Measurements from ENCODE around the gene ADAMTSL5.

The ADAMTSL5 gene

DNA sequence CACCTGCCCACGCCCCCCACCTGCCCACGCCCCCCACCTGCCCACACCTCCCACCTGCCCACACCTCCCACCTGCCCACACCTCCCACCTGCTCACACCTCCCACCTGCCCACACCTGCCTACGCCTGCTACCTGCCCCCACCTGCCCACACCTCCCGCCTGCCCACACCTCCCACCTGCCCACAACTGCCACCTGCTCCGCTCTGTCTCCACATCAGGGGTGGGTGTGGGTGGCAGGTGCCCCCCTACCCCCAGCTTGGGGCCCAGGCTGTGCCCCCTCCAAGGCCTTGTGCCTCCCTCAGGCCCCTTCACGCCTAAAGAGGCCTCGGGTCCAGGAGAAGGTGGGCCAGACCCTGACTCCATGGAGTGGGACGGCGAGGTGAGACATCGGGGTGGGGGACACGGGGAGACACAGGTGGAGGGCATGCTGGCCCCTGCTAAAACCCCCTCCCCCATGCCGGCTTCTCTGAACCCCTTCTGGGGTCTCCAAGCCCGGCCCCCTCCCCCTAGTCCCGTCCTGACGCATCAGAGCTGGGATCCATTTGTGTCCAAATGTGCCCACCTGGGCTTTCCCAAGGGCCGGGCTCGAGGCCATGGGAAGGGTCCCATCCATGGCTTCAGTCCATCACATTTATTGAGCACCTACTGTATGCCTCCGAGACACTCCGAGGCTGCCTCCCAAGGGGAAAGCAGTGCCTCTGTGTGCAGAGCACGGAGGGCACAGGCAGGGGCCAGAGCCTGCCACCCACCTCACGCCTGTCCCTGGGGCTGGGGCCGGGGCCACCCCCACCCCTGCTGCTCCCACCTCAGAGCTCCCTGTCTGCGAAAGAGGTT is 16.0 kb upstream of the ADAMTSL5 start:
- DNase-seq (ENCODE audit: low read depth): no peak
- H3K4me1 ChIP-seq (ENCODE audit: control insufficient read depth, insufficient read depth, low read length): no peaks in the 10 kb centered on the region
- H3K4me3 ChIP-seq (ENCODE audit: low read length): no peak overlapping the region
- H3K9me3 ChIP-seq (ENCODE audit: control insufficient read depth, low read length): no peaks in the 10 kb centered on the region
- H3K27me3 ChIP-seq (replicated peaks; ENCODE audit: control insufficient read depth, insufficient read depth, low read length): peaks cover 23% of the 10 kb centered on the region
- no peak overlapping the region for H3K9ac ChIP-seq (ENCODE audit: low read length)
- H3K36me3 ChIP-seq (ENCODE audit: control insufficient read depth, insufficient read depth, low read length, severe bottlenecking): no peaks in the 10 kb centered on the region

DNA sequence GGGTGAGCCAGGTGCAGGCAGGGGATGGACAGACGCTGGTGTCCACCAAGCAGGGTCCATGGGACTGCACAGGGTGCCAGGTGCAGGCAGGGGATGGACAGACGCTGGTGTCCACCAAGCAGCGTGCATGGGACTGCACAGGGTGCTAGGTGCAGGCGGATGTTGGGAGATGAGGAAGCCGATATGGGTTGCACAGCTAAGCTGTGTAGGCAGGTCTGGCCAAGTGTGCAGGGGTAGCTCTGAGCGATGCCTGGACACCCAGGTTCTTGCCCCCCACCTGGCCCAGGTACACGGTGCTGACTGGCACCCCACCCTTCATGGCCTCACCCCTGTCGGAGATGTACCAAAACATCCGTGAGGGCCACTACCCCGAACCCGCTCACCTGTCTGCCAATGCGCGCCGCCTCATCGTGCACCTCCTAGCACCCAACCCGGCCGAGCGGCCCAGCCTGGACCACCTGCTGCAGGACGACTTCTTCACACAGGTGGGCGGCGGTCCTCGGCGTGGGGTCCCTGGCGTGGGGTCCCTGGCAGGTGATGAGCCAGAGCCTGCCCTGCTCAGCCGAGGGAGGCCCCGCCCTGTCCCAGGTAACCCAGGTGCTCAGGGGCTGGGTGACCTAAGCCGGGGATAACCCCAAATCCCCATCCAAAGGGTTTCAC is 15.0 kb upstream of the ADAMTSL5 start:
- Histone ChIP-seq H3K9me3 (ENCODE audit: control insufficient read depth, low read length) (no peaks in the 10 kb centered on the region), H3K4me3 (ENCODE audit: low read length) (no peak overlapping the region), H3K9ac (ENCODE audit: low read length) (no peak overlapping the region), H3K27me3 (replicated peaks; ENCODE audit: control insufficient read depth, insufficient read depth, low read length) (peaks cover 32% of the 10 kb centered on the region), H3K36me3 (ENCODE audit: control insufficient read depth, insufficient read depth, low read length, severe bottlenecking) (no peaks in the 10 kb centered on the region), H3K4me1 (ENCODE audit: control insufficient read depth, insufficient read depth, low read length) (no peaks in the 10 kb centered on the region)
- DNase-seq (ENCODE audit: low read depth): no peak

DNA sequence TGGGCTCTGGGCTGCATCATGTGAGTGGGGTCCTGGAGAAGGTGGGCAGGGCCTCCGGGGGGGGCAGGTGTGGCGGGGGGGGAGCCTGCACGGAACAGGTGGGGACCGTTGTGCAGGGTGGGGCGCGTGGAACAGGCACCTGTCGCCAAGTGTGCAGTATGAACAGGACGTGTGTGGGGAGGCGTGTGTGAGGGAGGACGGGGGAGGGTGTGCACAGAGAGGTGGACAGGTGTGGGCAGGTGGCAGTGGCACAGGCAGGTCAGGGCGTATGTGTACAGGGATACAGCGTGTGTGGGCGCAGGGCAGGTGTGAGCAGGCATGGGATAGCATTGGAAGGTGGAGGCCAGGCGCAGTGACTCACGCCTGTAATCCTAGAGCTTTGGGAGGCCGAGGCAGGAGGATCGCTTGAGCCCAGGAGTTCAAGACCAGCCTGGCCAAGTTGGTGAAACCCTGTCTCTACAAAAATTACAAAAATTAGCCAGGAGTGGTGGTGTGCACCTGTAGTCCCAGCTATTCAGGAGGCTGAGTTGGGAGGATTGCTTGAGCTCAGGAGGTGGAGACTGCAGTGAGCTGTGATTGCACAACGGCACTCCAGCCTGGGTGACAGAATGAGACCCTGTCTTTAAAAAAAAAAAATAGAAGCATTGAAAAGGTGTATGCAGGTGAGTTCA is 14.3 kb upstream of the ADAMTSL5 start:
- Histone ChIP-seq H3K4me3 (ENCODE audit: low read length) (no peak overlapping the region), H3K27me3 (replicated peaks; ENCODE audit: control insufficient read depth, insufficient read depth, low read length) (peaks cover 35% of the 10 kb centered on the region), H3K9me3 (ENCODE audit: control insufficient read depth, low read length) (no peaks in the 10 kb centered on the region), H3K36me3 (ENCODE audit: control insufficient read depth, insufficient read depth, low read length, severe bottlenecking) (no peaks in the 10 kb centered on the region), H3K4me1 (ENCODE audit: control insufficient read depth, insufficient read depth, low read length) (no peaks in the 10 kb centered on the region), H3K9ac (ENCODE audit: low read length) (no peak overlapping the region)
- no peak for DNase-seq (ENCODE audit: low read depth)

DNA sequence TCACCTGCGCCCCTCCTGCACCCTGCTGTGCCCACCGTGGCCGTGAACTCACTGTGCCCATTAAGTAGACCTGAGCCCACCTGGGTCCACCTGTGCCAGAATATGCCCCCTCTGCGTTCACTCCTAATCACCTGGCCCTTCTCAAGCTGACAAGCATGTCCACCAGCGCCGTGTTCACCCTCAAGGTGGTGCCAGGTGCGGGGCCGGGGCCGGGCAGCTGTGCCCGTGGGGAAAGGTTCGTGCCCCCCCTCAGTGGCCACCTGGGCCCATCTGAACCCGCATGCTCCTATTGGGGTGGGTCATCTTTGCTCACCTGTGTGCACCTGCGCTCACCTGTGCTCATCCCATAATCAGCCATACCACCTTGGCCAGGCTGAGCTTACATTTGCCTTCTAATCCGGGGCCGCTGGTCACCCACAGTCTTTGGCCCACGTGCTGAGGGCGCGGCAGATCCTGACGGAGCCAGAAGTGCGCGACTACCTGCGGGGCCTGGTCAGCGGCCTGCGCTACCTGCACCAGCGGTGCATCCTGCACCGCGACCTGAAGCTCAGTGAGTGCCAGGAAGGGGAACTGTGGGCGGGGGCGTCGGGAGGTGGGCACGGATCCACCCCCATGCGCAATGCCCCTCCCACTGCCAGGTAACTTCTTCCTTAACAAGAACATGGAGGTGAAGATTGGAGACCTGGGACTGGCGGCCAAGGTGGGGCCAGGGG is 13.4 kb upstream of the ADAMTSL5 start:
- no peaks in the 10 kb centered on the region for H3K9me3 ChIP-seq (ENCODE audit: control insufficient read depth, low read length)
- no peaks in the 10 kb centered on the region for H3K36me3 ChIP-seq (ENCODE audit: control insufficient read depth, insufficient read depth, low read length, severe bottlenecking)
- H3K4me1 ChIP-seq (ENCODE audit: control insufficient read depth, insufficient read depth, low read length): no peaks in the 10 kb centered on the region
- DNase-seq (ENCODE audit: low read depth): no peak
- no peak overlapping the region for H3K4me3 ChIP-seq (ENCODE audit: low read length)
- H3K9ac ChIP-seq (ENCODE audit: low read length): no peak overlapping the region
- peaks cover 35% of the 10 kb centered on the region for H3K27me3 ChIP-seq (replicated peaks; ENCODE audit: control insufficient read depth, insufficient read depth, low read length)

DNA sequence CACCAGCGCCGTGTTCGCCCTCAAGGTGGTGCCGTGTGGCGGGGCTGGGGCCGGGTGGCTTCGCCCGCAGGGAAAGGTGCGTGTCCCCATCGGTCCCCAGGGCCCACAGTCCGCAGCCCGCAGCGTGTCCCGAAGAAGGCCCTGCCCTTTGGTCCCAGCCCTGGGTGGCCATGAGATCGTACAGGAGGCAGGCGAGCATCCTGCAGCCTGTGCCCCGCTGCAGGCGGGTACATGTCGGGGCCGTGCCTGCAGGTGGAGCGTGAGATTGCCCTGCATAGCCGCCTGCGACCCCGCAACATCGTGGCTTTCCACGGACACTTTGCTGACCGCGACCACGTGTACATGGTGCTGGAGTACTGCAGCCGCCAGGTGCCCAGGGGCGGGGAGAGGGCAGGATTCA is 12.5 kb upstream of the ADAMTSL5 start:
- H3K4me3 ChIP-seq (ENCODE audit: low read length): no peak overlapping the region
- no peak for DNase-seq (ENCODE audit: low read depth)
- H3K27me3 ChIP-seq (replicated peaks; ENCODE audit: control insufficient read depth, insufficient read depth, low read length): peaks cover 35% of the 10 kb centered on the region
- H3K4me1 ChIP-seq (ENCODE audit: control insufficient read depth, insufficient read depth, low read length): no peaks in the 10 kb centered on the region
- no peak overlapping the region for H3K9ac ChIP-seq (ENCODE audit: low read length)
- no peaks in the 10 kb centered on the region for H3K36me3 ChIP-seq (ENCODE audit: control insufficient read depth, insufficient read depth, low read length, severe bottlenecking)
- H3K9me3 ChIP-seq (ENCODE audit: control insufficient read depth, low read length): no peaks in the 10 kb centered on the region

DNA sequence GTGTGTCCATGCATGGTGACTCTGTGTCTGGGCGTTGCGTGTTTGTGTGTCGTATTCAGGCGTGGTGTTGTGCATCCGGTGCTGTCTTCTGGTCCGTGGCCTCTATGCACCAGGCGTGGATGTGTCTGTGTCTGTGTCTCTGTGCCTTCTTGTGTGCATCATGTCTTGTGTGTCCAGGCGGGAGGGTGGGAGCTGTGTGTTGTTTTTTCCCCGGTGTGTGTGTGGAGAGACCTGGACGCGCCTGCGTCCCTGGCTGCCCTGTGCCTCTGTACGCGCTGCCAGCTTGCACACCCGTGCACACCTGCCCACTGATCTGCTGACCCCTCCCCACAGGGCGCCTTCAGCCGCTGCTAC is 12.1 kb upstream of the ADAMTSL5 start:
- no peaks in the 10 kb centered on the region for H3K9me3 ChIP-seq (ENCODE audit: control insufficient read depth, low read length)
- no peak for DNase-seq (ENCODE audit: low read depth)

DNA sequence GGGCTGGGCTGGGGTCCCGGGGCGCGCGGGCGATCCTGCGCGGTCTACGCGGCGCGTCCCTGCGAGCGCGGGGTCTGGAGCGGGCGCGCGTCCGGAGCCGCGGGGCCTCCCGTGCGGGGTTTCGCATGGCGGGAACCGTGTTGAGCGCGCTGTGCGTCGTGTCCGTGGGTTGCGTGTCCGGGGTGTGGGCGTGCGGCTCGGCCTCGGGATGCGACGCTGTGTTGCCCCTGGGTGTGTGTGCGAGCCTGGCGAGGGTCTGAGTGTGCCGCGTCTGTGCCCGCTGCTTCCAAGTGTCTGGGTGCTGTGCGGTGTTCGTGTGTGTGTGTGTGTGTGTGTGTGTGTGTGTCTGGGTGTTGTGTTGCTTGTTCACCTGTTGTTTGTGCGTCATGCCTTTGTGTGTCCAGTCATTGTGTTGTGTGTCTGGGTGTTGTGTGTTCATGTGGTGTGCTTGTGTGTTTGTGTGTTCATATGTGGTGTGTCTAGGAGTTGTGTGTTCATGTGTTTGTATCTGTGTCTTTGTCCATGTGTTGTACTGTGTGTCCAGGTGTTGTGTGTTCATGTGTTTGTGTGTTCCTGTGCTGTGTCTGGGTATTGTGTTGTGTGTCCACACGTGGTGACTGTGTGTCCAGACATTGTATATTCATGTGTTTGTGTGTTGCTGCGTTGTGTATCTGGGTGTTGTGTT is 11.6 kb upstream of the ADAMTSL5 start:
- no peaks in the 10 kb centered on the region for H3K9me3 ChIP-seq (ENCODE audit: control insufficient read depth, low read length)
- DNase-seq (ENCODE audit: low read depth): no peak
- H3K4me1 ChIP-seq (ENCODE audit: control insufficient read depth, insufficient read depth, low read length): no peaks in the 10 kb centered on the region
- no peak overlapping the region for H3K9ac ChIP-seq (ENCODE audit: low read length)
- no peaks in the 10 kb centered on the region for H3K36me3 ChIP-seq (ENCODE audit: control insufficient read depth, insufficient read depth, low read length, severe bottlenecking)
- H3K27me3 ChIP-seq (replicated peaks; ENCODE audit: control insufficient read depth, insufficient read depth, low read length): peaks cover 35% of the 10 kb centered on the region
- no peak overlapping the region for H3K4me3 ChIP-seq (ENCODE audit: low read length)

More for the DNA sequence above, 12.1 kb upstream of the ADAMTSL5 start:
- no peak overlapping the region for H3K9ac ChIP-seq (ENCODE audit: low read length)
- H3K4me1 ChIP-seq (ENCODE audit: control insufficient read depth, insufficient read depth, low read length): no peaks in the 10 kb centered on the region
- H3K4me3 ChIP-seq (ENCODE audit: low read length): no peak overlapping the region
- H3K27me3 ChIP-seq (replicated peaks; ENCODE audit: control insufficient read depth, insufficient read depth, low read length): peaks cover 35% of the 10 kb centered on the region
- no peaks in the 10 kb centered on the region for H3K36me3 ChIP-seq (ENCODE audit: control insufficient read depth, insufficient read depth, low read length, severe bottlenecking)

DNA sequence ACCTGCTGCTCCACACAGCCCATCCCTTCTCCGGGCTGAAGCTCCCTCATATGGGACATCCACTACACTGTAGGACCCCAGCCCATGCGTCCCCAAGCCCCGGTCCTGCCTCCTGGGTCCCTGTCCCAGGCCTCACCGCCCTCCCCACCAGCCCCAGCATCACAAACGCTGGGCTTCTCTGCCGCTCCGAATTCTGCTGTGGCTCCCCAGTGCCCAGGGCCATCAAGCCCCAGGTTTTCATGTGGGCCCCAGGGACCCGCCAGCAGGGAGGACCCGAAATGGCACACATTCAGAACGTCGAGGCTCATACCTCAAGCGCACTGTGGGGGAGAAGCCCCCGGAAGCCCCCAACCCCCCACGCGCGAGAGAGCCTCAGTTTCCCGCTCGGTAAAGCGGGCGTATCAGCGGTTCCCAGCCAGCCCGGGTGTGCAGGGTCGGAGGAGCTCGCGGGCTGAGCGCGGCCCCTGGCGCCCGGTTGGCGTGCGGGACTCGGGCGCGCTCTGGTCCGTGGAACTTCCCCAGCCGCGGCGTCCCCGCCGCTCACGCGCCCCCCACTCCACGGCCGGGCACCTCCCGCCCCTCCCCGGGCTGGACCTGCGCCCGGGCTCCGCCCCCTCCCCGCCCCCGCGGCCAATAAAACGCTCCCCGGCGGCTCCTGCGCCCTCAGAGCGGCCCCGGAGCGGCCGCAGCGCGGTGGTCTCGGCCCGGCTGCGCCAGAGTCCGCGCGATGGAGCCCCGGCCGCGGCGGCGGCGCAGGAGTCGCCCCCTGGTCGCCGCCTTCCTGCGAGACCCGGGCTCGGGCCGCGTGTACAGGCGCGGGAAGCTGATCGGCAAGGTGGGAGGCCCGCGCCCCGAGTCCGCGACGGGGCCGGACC is 10.8 kb upstream of the ADAMTSL5 start, which contains the start of gene PLK5:
PLK5 (plus strand) TSS at position 666 of the 875 bp plus-strand sequence. CDS start 2,920 bp downstream, outside the sequence.
- Histone ChIP-seq H3K36me3 (ENCODE audit: control insufficient read depth, insufficient read depth, low read length, severe bottlenecking) (no peaks in the 10 kb centered on the region), H3K9me3 (ENCODE audit: control insufficient read depth, low read length) (no peaks in the 10 kb centered on the region), H3K4me3 (ENCODE audit: low read length) (no peak within 1 kb of the TSS), H3K9ac (ENCODE audit: low read length) (no peak within 1 kb of the TSS), H3K27me3 (replicated peaks; ENCODE audit: control insufficient read depth, insufficient read depth, low read length) (peaks cover 35% of the 10 kb centered on the region), H3K4me1 (ENCODE audit: control insufficient read depth, insufficient read depth, low read length) (no peaks in the 10 kb centered on the region)
- DNase-seq (ENCODE audit: low read depth): no peak

DNA sequence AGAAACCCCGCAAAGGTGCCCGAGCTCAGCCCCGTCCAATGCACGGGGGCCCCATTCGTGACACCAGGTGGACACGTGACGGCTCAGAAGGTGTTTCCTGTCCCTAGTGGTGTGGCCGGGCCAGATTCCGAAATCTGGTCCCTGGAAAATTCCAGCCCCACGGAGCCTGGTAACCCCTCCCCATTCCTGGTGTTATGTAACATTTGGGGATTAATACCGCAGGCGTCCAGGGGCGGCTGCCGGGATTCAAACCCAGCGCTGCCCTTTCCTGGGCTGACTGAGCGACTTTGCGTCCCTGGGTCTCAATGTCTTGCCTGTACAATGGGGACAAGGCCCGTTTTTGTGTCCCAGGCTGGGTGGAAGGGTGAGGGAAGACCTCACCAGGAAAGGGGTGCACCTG is 10.0 kb upstream of the ADAMTSL5 start:
- Histone ChIP-seq H3K4me3 (ENCODE audit: low read length) (no peak overlapping the region), H3K9me3 (ENCODE audit: control insufficient read depth, low read length) (no peaks in the 10 kb centered on the region), H3K4me1 (ENCODE audit: control insufficient read depth, insufficient read depth, low read length) (no peaks in the 10 kb centered on the region), H3K9ac (ENCODE audit: low read length) (no peak overlapping the region), H3K36me3 (ENCODE audit: control insufficient read depth, insufficient read depth, low read length, severe bottlenecking) (no peaks in the 10 kb centered on the region), H3K27me3 (replicated peaks; ENCODE audit: control insufficient read depth, insufficient read depth, low read length) (peaks cover 41% of the 10 kb centered on the region)
- DNase-seq (ENCODE audit: low read depth): no peak

DNA sequence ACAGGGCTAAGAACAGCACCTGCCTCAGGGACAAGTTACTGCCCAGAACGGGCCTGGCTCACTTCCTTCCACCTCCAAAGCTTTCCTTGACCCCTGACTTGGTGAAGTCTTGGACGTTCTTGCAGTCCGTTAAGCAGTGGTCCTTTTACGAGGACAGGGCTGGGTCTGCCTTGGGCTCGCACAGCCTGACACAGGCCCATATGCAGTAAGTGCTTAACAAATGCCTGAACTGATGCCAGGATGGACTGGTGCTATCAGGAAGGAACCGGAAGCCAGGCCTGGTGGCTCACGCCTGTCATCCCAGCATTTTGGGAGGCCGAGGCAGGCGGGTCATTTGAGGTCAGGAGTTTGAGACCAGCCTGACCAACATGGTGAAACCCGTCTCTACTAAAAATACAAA is 9.2 kb upstream of the ADAMTSL5 start:
- Histone ChIP-seq H3K36me3 (ENCODE audit: control insufficient read depth, insufficient read depth, low read length, severe bottlenecking) (no peaks in the 10 kb centered on the region), H3K4me1 (ENCODE audit: control insufficient read depth, insufficient read depth, low read length) (no peaks in the 10 kb centered on the region), H3K9ac (ENCODE audit: low read length) (no peak overlapping the region), H3K4me3 (ENCODE audit: low read length) (no peak overlapping the region), H3K9me3 (ENCODE audit: control insufficient read depth, low read length) (no peaks in the 10 kb centered on the region), H3K27me3 (replicated peaks; ENCODE audit: control insufficient read depth, insufficient read depth, low read length) (peaks cover 41% of the 10 kb centered on the region)
- DNase-seq (ENCODE audit: low read depth): no peak
